Uterus (tissue), 4 donors: ENCODE results near the gene CASKIN2. TPM values are rescaled to one million over a fixed set of nuclear protein-coding genes. Genes with fewer than 3 reads are reported as not detected.
"Not testable (repeated sequence)": the region's sequence is repeated elsewhere in the genome, so short reads cannot be mapped to it uniquely, and the experiment has no call there.

Source experiments
- DNase-seq, 2 donors: peaks; one replicate each; pipeline ENCODE4 v3.0.0-alpha.2; 2019 to 2020
- H3K27ac ChIP-seq, 2 donors: fragments of 200-600 bp; sonication (generic); 1 replicate in 1 of 2; 2 replicates in 1 of 2; pipeline ENCODE4 v1.5.1; 2016 to 2018
- H3K27me3 ChIP-seq, 2 donors: fragments of 200-600 bp; sonication (generic); one replicate each; pipeline ENCODE4 v1.5.1; 2018 to 2019; ENCODE audit warnings: control low read depth in 1 of 2
- H3K36me3 ChIP-seq, 2 donors: fragments of 200-600 bp; sonication (generic); one replicate each; pipeline ENCODE4 v1.5.1; 2019; ENCODE audit warnings: control low read depth in 1 of 2
- H3K4me1 ChIP-seq, 2 donors: fragments of 200-600 bp; sonication (generic); one replicate each; pipeline ENCODE4 v1.5.1; 2018 to 2019; ENCODE audit warnings: control low read depth in 1 of 2
- H3K4me3 ChIP-seq, 2 donors: fragments of 200-600 bp; sonication (generic); 1 replicate in 1 of 2; 2 replicates in 1 of 2; pipeline ENCODE4 v1.5.1; 2018 to 2019; ENCODE audit warnings: mild to moderate bottlenecking in 1 of 2
- H3K9me3 ChIP-seq, 2 donors: fragments of 200-600 bp; sonication (generic); one replicate each; pipeline ENCODE4 v1.5.1; 2019; ENCODE audit warnings: control low read depth in 1 of 2
- CTCF ChIP-seq, 4 experiments: fragments of 200-600 bp in 2 of 4; fragments of 450-650 bp in 2 of 4; sonication (generic) in 2 of 4; IDR thresholded peaks; one replicate each; pipeline ENCODE4 v1.5.1; 2016 to 2019; ENCODE audit warnings: antibody characterized with exemption in 4 of 4, mild to moderate bottlenecking in 2 of 4, moderate library complexity in 1 of 4
- POLR2A ChIP-seq, 2 donors: fragments of 450-650 bp; IDR thresholded peaks; one replicate each; pipeline ENCODE4 v1.6.1; 2016; ENCODE audit warnings: antibody characterized with exemption in 2 of 2, mild to moderate bottlenecking in 1 of 2, moderate library complexity in 1 of 2
- intact Hi-C: fragments of 100-400 bp; cut with DNase I; formaldehyde crosslinking; loops from one replicate; pipeline ENCODE4 v1.15.1; 2023; ENCODE audit warnings: low total_unique reads
- total RNA-seq, 4 donors: library from RNA; depleted of rRNA in 3 of 4; stranded (reverse); fragments of >200 nt in 3 of 4; gene quantifications; one replicate each; pipeline versions ENCODE4 v1.1.0 to v1.2.4, GENCODE V29; 2014 to 2023
- donor health status: DM: yes; HTN: yes; CAD: no.

Gene CASKIN2
- total RNA-seq, 4 donors from 2014 or later = 7.4 to 122 (median 15.5) TPM

GRCh38 chr17:75485688-75486087 is 29.6 kb downstream of the CASKIN2 start:
- Histone ChIP-seq H3K9me3 (no peaks in the 10 kb centered on the region), H3K4me3 (no peak overlapping the region), H3K27me3 (no peaks in the 10 kb centered on the region), H3K36me3 (no peaks in the 10 kb centered on the region), H3K27ac (no peak overlapping the region), H3K4me1 (no peaks in the 10 kb centered on the region)
- intact Hi-C loops = no loop called here
- DNase-seq = no peak
- TF ChIP-seq CTCF (IDR thresholded peaks at IDR 0.05) = no peak
- no peak for TF ChIP-seq POLR2A (IDR thresholded peaks at IDR 0.05)

GRCh38 chr17:75482098-75482942 is 33.0 kb downstream of the CASKIN2 start:
- Histone ChIP-seq H3K4me1 (no peaks in the 10 kb centered on the region), H3K27ac (no peak overlapping the region), H3K9me3 (no peaks in the 10 kb centered on the region), H3K36me3 (no peaks in the 10 kb centered on the region), H3K27me3 (no peaks in the 10 kb centered on the region), H3K4me3 (no peak overlapping the region)
- no peak for DNase-seq
- no peak for TF ChIP-seq POLR2A (IDR thresholded peaks at IDR 0.05)
- no peak for TF ChIP-seq CTCF (IDR thresholded peaks at IDR 0.05)
- intact Hi-C loops = no loop called here

- Histone ChIP-seq H3K36me3 (no peaks in the 10 kb centered on the region), H3K4me3 (no peak overlapping the region), H3K4me1 (peaks cover 8% of the 10 kb centered on the region in 2 donors)
Measured at GRCh38 chr17:75481194-75482068, 33.9 kb downstream of the CASKIN2 start.

GRCh38 chr17:75480281-75480680 is 35.1 kb downstream of the CASKIN2 start:
- TF ChIP-seq CTCF (IDR thresholded peaks at IDR 0.05) (no peak), POLR2A (IDR thresholded peaks at IDR 0.05) (no peak)
- intact Hi-C loops = no loop called here
- DNase-seq = no peak
- Histone ChIP-seq H3K27ac (no peak overlapping the region), H3K36me3 (no peaks in the 10 kb centered on the region), H3K9me3 (no peaks in the 10 kb centered on the region), H3K4me1 (peaks cover 8 to 20% of the 10 kb centered on the region in 2 donors), H3K27me3 (no peaks in the 10 kb centered on the region), H3K4me3 (no peak overlapping the region)

More at GRCh38 chr17:75481194-75482068, 33.9 kb downstream of the CASKIN2 start:
- no peaks in the 10 kb centered on the region for H3K27me3 ChIP-seq
- no peak for TF ChIP-seq POLR2A (IDR thresholded peaks at IDR 0.05)
- no peak for TF ChIP-seq CTCF (IDR thresholded peaks at IDR 0.05)
- intact Hi-C loops = no loop called here
- no peak for DNase-seq
- H3K27ac ChIP-seq = no peak overlapping the region
- no peaks in the 10 kb centered on the region for H3K9me3 ChIP-seq

- Histone ChIP-seq H3K36me3 (no peaks in the 10 kb centered on the region), H3K27ac (no peak overlapping the region), H3K9me3 (no peaks in the 10 kb centered on the region), H3K4me3 (no peak overlapping the region), H3K4me1 (peaks cover 8 to 21% of the 10 kb centered on the region in 2 donors), H3K27me3 (no peaks in the 10 kb centered on the region)
- TF ChIP-seq CTCF (IDR thresholded peaks at IDR 0.05) = no peak
- no peak for TF ChIP-seq POLR2A (IDR thresholded peaks at IDR 0.05)
- DNase-seq = no peak
- intact Hi-C loops = no loop called here
Measured at GRCh38 chr17:75478508-75478907, 36.8 kb downstream of the CASKIN2 start.

- H3K4me3 ChIP-seq, H3K9me3 ChIP-seq, H3K36me3 ChIP-seq, intact Hi-C loops, DNase-seq, H3K27me3 ChIP-seq: not testable (repeated sequence)
- Histone ChIP-seq H3K4me1 (peaks cover 8 to 21% of the 10 kb centered on the region in 2 donors), H3K27ac (peak overlapping the region; percentile 68 to 82)
Measured at GRCh38 chr17:75477490-75477862, 37.9 kb downstream of the CASKIN2 start.
